Muscle layer of colon (tissue), 2 donors: ENCODE results near the gene NFIB.

Experiments
- H3K27ac ChIP-seq: one replicate; pipeline ENCODE4 v1.7.0; 2013; ENCODE audit warnings: low read depth, mild to moderate bottlenecking, low read length, moderate library complexity
- H3K27me3 ChIP-seq, 2 donors: one replicate each; pipeline ENCODE4 v1.7.0; 2013; ENCODE audit warnings: low read length in 2 of 2, mild to moderate bottlenecking in 2 of 2; ENCODE audit not compliant: insufficient read depth in 2 of 2, control insufficient read depth in 1 of 2
- H3K36me3 ChIP-seq: one replicate; pipeline ENCODE4 v1.7.0; 2013; ENCODE audit warnings: mild to moderate bottlenecking, low read length; ENCODE audit not compliant: insufficient read depth
- H3K4me1 ChIP-seq: one replicate; pipeline ENCODE4 v1.7.0; 2013; ENCODE audit warnings: mild to moderate bottlenecking, low read length; ENCODE audit not compliant: insufficient read depth
- H3K4me3 ChIP-seq, 2 donors: one replicate each; pipeline ENCODE4 v1.7.0; 2013; ENCODE audit warnings: low read length in 2 of 2, low read depth in 1 of 2, mild to moderate bottlenecking in 1 of 2, moderate library complexity in 1 of 2
- H3K9ac ChIP-seq: one replicate; pipeline ENCODE4 v1.7.0; 2013; ENCODE audit warnings: low read length
- H3K9me3 ChIP-seq: one replicate; pipeline ENCODE4 v1.7.0; 2013; ENCODE audit warnings: mild to moderate bottlenecking, low read length
- donor health status: abdominal sarcoma.
- donor health status: Adenocarcinoma of cecum.

The NFIB gene

DNA sequence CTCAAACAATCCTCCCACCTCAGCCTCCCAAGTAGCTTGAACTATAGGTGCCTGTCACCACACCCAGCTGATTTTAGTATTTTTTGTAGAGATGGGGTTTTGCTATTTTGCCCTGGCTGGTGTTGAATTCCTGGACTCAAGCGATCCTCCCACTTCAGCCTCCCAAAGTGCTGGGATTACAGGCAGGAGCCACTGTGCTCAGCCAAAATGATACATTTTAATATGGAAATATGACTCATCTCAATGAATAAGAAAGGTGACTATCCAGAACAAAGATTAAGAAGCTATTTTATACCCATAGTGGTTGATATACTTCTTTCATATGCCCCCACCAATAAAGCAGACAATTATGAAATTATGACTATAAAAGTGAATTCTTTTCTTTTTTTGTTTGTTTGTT is 166.2 kb downstream of the NFIB start:
- Histone ChIP-seq H3K4me3 (no peak overlapping the region), H3K9me3 (no peaks in the 10 kb centered on the region), H3K36me3 (no peaks in the 10 kb centered on the region), H3K27ac (no peak overlapping the region), H3K9ac (no peak overlapping the region), H3K27me3 (no peaks in the 10 kb centered on the region), H3K4me1 (peaks cover 14% of the 10 kb centered on the region)

DNA sequence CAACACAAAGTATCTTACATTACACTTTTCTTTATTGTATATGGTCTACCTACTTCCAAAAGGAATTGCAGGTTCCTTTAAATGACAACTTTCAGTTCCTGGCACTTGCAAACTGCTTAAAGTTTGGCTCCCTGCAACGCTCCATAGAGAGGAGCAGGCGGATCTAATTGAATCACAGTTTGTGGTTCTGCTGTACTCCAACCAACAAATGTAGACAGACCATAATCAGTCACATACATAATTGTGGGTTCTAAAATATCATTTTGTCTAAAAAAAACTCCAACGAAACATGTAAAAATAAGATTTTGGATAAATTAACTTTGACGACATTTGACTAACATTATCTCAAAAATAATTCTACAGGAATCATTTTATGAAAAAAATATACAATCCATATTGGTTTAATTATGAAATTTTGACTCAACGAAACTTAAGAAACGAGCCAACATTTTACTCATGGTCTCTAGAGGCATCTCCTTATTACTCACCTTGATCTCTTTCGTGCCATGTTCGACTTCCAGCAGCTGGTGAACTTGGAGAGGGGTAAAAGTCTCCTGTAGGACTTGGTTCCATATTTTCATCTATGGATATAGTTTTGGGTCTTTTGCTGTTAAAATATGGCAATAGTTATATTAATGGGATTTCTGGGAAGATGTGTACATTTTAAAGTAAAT is 167.6 kb downstream of the NFIB start:
- Histone ChIP-seq H3K36me3 (no peaks in the 10 kb centered on the region), H3K4me1 (peaks cover 14% of the 10 kb centered on the region), H3K27ac (no peak overlapping the region), H3K27me3 (no peaks in the 10 kb centered on the region), H3K9ac (no peak overlapping the region), H3K9me3 (no peaks in the 10 kb centered on the region), H3K4me3 (no peak overlapping the region)

DNA sequence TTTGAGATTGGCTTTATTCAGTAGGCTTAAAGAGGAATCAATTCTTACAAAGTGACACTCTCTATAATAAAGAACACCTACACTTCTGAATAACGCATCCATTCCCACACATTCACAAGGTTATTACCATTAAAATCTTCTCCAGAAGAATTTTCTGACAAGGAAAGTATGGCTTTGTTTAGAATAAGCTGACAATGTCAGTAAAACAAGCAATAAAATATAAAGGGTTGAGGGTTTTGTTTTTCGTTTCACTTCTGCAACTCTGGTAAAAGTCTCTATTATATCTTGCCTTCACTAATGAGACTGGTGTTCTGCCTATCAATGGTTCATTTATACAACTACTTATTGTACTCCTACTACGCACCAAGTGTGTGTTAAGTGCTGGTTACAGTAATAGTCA is 169.7 kb downstream of the NFIB start:
- Histone ChIP-seq H3K27me3 (no peaks in the 10 kb centered on the region), H3K4me1 (peaks cover 14% of the 10 kb centered on the region), H3K36me3 (no peaks in the 10 kb centered on the region), H3K27ac (no peak overlapping the region), H3K4me3 (no peak overlapping the region), H3K9me3 (no peaks in the 10 kb centered on the region), H3K9ac (no peak overlapping the region)

DNA sequence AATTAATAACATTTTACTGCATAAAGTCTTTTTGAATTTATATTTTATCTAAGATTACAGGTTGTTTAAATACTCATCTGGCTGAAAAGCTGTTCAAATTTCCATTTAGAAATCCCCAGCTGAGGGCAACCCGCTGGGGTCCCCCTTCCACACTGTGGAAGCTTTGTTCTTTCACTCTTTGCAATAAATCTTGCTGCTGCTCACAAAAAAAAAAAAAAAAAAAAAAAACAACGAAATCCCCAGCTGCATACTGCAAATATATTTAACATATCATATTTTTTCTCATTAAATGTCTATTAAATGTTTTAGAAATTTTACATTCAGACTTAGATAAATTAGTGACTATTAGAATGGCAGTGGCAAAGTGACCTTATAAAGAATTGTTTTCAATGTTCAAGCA is 172.2 kb downstream of the NFIB start:
- Histone ChIP-seq H3K27me3 (no peaks in the 10 kb centered on the region), H3K4me1 (peaks cover 14% of the 10 kb centered on the region), H3K4me3 (no peak overlapping the region), H3K27ac (no peak overlapping the region), H3K36me3 (no peaks in the 10 kb centered on the region), H3K9ac (no peak overlapping the region), H3K9me3 (no peaks in the 10 kb centered on the region)

DNA sequence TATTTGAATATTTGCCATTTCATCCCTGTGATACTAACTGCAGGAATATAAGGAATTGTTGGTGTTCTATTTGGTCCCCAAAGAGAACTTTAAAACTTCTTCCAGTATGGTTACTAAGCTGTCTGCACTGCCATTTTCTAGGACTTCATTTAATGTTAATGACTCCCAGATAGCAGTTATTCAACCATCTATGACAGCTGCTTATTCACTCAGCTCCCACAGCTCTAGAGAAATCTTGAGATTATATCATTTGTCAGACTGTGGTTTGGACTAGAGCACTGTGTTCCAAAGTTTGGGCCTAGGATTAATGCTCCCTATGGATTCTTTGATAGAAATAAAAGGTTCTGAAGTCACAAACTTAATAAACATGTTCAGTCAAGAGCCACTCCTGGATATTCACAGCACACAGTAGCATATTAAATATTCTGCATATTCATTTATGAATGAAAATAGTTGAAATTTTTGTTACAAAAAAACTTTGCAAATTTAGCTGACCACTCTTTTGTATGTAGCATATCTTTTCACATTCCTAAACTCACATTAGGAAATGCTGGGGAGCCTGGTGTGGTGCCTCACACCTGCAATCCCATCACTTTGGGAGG is 173.7 kb downstream of the NFIB start:
- Histone ChIP-seq H3K36me3 (no peaks in the 10 kb centered on the region), H3K27me3 (no peaks in the 10 kb centered on the region), H3K27ac (no peak overlapping the region), H3K9me3 (no peaks in the 10 kb centered on the region), H3K4me3 (no peak overlapping the region), H3K9ac (no peak overlapping the region), H3K4me1 (peaks cover 14% of the 10 kb centered on the region)

DNA sequence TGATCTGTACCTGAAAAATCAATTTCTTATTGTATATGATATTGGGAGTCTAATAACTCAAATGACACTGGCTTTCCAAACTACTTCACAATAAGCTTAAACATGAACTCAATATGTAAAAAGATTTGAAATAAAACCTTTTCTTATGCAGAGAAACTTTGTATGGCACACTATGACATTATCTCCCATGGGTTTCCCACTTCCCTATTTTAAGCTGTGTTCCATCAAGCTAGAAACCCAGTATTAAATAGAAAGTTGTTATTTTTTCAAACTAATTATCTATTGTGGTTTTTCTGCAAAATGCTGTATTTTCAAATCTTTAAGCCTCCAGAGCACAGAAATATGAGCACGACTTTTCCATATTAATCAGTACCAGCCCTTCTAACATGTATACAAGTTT is 174.7 kb downstream of the NFIB start:
- Histone ChIP-seq H3K4me1 (peaks cover 9% of the 10 kb centered on the region), H3K4me3 (no peak overlapping the region), H3K27ac (no peak overlapping the region), H3K9ac (no peak overlapping the region), H3K9me3 (no peaks in the 10 kb centered on the region), H3K27me3 (no peaks in the 10 kb centered on the region), H3K36me3 (no peaks in the 10 kb centered on the region)

DNA sequence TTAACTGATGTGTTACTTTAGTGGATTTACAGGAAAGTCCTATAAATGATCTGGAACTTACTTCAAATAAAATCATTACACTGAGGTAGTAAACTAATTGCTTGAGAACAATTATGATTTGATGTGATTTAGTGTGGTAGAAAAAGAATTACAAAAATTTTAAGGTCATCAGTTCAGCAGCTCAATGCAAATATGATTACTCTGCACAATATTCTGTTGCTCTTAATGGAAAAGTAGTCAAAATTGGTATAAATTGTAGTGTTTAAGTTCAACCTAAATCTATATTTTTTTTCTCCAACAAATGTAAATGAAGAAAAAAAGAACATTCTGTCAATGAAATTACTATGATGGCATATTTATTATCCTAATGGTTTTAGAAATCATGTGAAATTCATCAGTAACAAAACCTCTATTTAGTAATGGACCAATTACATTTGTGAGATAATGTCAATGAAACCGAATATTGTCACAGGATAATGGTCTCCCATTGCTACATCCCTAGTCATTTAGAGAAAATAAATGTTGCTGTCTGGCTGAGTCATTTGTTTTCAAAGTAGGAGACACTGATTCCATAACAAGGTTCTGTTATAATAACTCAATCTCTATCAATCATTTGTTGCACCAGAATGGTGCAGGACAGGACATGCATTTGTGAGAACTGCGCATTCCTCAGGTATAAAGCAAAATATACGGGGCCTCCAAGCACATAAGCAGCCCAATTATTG is 177.1 kb downstream of the NFIB start:
- H3K9ac ChIP-seq: no peak overlapping the region
- H3K4me3 ChIP-seq: no peak overlapping the region
- H3K36me3 ChIP-seq: no peaks in the 10 kb centered on the region
- H3K27me3 ChIP-seq: no peaks in the 10 kb centered on the region
- H3K4me1 ChIP-seq: peaks cover 16% of the 10 kb centered on the region
- no peak overlapping the region for H3K27ac ChIP-seq
- no peaks in the 10 kb centered on the region for H3K9me3 ChIP-seq

DNA sequence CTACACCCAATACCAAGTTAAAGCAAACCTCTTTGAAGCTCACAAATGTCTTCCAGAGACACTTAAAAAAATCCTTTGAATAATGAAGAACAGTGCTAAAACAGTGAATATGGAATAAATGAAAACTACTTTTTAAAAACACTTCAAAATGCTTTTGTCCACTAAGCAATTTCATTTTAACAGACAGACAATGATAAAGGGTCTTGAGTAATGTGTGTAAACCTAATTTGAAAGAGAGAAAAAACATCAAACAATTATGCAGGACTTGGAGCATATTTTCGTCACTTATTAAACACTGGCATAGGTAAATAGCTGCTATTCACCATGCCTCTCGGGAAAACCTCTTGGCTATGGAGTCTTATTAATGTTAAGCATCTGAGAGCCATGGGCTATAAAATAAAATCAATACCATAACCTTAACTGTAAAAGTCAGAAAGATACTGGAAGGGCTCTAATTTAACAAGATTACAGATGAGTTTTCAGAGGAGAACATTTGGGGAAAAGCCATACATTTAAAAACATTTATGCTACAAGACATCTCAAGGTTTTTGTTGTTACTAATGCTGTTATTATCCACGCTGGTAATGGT is 177.8 kb downstream of the NFIB start:
- Histone ChIP-seq H3K9ac (no peak overlapping the region), H3K9me3 (no peaks in the 10 kb centered on the region), H3K27me3 (no peaks in the 10 kb centered on the region), H3K4me3 (no peak overlapping the region), H3K27ac (no peak overlapping the region), H3K4me1 (peaks cover 16% of the 10 kb centered on the region), H3K36me3 (no peaks in the 10 kb centered on the region)

DNA sequence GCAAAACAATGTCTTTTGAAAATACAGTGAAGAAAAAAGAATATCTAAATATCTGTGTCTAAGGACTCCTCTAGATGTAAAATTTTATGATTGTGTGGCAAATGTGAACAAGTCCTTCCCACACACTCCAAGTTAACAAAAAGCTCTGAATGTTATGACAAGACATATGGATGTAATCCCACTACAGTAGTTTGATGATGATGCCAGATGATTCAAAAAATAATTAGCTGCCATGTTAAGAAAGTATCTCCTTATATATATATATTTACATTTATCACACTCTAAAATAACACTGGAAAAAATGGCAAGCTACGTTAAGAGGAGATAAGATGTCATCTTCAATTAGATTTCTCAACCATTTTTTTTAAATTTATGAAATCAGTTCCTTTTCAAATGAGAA is 178.5 kb downstream of the NFIB start:
- Histone ChIP-seq H3K4me3 (no peak overlapping the region), H3K4me1 (peaks cover 21% of the 10 kb centered on the region), H3K27ac (no peak overlapping the region), H3K9ac (no peak overlapping the region), H3K27me3 (no peaks in the 10 kb centered on the region), H3K36me3 (no peaks in the 10 kb centered on the region), H3K9me3 (no peaks in the 10 kb centered on the region)

DNA sequence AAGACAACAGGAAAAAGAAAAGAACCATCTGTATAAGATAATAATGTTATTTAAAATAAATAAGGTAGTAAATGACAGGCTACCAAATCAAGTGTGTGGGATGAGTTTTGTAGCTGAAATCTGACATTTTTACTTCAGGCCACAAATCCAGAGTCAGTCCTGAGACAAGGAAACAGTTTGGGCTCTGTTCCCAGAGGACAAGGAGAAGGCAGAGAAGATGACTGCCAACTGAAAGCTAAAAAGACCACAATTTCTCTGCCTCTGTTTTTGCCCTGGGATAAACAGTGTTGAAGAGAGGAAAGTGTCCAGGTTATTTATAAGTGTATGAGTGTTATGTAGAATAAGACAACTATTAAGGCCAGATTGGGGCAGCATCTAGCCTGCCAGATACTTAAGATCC is 180.5 kb downstream of the NFIB start:
- H3K36me3 ChIP-seq: no peaks in the 10 kb centered on the region
- no peak overlapping the region for H3K27ac ChIP-seq

DNA sequence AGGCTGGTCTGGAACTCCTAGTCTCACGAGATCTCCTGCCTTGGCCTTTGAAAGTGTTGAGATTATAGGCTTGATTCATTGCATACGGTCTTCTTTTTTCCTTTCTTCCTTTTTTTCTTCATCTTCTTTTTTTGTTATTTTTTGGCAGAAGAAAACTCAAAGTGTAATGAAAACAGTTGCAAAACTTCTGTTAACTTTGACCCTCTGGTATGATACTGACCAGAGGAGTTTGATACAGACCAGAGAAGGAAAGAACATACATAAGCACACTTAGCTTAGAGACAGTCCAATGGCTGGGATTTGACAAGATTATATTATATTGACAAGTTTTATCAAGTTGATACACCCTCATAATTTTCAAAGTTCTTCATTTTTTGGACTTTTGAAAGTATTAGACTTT is 181.2 kb downstream of the NFIB start:
- H3K27me3 ChIP-seq: no peaks in the 10 kb centered on the region
- H3K4me1 ChIP-seq: peaks cover 21% of the 10 kb centered on the region
- no peak overlapping the region for H3K4me3 ChIP-seq
- no peaks in the 10 kb centered on the region for H3K36me3 ChIP-seq
- H3K9ac ChIP-seq: no peak overlapping the region
- no peaks in the 10 kb centered on the region for H3K9me3 ChIP-seq
- no peak overlapping the region for H3K27ac ChIP-seq

More for the DNA sequence above, 180.5 kb downstream of the NFIB start:
- peaks cover 21% of the 10 kb centered on the region for H3K4me1 ChIP-seq
- no peaks in the 10 kb centered on the region for H3K27me3 ChIP-seq
- no peak overlapping the region for H3K9ac ChIP-seq
- H3K4me3 ChIP-seq: no peak overlapping the region
- no peaks in the 10 kb centered on the region for H3K9me3 ChIP-seq
